HG03060 (cell line): Measurements from ENCODE around the gene MEGF11.
"Not testable (repeated sequence)": the region's sequence is repeated elsewhere in the genome, so short reads cannot be mapped to it uniquely, and the experiment has no call there.

ENCODE experiments used
- ATAC-seq: cut with Tn5 transposase; IDR thresholded peaks from one replicate; pipeline ENCODE4 v1.9.1; 2021; ENCODE audit warnings: low read depth, moderate number of reproducible peaks; ENCODE audit not compliant: unreplicated experiment

Gene MEGF11

DNA sequence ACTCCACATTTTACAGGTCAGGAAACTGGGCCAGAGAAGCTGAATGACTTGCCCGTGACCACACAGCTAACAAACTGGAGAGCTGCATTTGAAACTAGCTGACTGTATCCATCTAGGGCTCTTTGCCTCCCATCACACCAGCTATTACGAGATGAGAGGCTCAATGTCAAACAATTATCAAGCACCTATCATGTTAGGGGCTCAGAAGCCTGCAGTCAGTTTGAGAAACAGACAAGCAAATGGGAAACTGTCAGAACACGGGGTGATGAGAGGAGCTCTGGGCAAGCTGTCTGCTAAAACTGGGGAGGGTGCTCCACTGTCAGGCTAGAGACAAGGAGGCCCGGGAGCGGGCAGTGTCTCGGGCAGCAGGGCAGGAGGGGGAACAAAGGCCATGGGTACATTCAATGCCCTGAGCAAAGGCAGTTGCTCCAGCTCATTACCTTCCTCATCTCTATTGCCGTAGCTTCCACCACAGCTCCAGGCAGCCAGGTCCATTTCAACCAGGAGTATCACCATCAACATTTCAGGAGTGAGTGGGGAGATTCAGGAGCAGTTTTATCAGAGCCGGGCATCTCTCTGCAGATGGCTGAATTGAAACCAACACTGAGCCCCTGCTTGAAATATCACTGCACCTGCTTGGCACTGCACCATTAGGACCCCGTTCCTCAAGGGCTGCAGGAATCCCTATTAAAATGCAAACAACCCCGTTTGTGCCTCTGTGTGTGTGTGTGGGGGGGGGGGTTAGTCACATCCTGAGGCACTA lies 261.6 kb downstream of the MEGF11 start:
- ATAC-seq = no peak

DNA sequence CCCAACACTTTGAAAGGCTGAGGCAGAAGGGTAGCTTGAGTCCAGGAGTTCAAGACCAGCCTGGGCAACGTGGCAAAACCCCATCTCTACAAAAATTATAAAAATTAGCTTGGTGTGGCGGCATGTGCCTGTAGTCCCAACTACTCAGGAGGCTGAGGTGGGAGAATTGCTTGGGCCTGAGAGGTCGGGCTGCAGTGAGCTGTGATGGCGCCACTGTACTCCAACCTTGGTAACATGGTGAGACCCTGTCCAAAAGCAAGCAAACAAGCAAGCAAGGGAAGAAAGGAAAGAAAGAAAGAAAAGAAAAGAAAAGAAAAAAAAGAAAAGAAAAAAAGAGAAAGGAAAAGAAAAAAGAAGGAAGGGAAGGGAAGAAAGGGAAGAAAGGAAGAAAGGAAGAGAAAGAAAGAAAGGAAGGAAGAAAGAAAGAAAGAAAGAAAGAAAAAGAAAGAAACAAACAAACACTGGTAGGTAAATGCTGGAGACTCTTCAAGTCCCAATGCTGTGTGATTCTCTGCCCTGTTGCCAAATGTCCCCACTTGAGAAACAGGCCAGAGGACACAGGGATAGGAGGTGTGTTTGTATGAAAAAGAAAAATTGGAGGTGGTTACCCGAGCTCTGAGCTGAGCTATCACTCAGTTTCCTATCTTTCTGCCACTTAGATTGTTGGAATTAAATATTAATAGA lies 263.1 kb downstream of the MEGF11 start:
- no peak for ATAC-seq

DNA sequence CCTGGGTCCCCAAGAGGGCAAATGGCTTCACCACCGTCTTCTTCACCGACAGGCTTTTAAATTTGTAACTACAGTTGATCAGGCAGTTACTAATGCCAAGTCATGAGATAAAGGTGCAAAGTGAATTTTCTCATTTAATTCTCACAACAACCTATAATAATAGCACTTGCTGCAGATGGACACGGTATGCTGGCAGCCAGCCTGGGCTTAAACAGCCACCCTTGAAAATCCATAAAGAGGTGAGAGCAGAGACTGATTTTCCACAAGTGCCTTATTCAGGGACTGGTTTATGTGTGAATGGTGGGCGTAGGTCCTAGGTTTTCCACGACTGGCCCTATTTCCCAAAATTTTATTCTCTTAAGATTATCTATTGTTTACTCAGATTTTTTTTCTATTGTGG lies 266.4 kb downstream of the MEGF11 start:
- no peak for ATAC-seq

DNA sequence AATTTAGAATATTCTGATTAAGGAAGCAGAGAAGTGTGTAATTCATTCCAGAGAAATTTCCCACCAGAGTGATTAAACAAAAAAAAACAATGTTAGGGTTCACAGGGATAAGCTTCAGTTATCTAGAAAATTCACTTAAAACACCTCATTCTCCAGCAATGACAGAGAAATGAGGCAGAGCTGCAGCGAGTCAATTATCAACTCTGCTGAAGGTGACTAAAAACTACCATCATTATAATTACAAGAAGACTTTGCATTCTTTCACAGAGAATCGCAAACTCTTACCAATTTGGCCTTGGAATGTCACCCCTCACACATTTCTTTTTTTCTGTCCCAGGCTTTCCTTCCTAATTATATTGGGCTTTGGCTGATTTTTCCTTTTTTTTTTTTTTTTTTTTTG lies 267.1 kb downstream of the MEGF11 start:
- no peak for ATAC-seq

DNA sequence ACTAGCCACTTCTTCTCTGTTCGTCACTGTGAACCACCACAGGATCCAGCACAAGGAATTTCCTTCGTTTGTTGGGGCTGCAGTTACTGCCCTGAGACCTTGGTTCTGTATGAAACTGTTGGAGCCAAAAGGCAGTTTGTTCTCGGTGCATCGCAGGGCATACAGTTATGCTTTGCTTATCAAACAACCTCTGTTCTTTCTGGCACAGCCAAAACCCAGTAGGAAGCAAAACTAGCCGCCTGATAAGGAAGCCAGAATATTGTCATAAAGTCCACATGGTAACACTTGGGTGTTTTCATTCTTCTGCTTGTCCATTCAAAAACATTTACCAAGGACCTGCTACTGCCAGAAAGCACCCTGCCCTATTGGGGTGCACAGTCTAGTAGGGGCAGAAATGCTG lies 268.2 kb downstream of the MEGF11 start:
- ATAC-seq = no peak

DNA sequence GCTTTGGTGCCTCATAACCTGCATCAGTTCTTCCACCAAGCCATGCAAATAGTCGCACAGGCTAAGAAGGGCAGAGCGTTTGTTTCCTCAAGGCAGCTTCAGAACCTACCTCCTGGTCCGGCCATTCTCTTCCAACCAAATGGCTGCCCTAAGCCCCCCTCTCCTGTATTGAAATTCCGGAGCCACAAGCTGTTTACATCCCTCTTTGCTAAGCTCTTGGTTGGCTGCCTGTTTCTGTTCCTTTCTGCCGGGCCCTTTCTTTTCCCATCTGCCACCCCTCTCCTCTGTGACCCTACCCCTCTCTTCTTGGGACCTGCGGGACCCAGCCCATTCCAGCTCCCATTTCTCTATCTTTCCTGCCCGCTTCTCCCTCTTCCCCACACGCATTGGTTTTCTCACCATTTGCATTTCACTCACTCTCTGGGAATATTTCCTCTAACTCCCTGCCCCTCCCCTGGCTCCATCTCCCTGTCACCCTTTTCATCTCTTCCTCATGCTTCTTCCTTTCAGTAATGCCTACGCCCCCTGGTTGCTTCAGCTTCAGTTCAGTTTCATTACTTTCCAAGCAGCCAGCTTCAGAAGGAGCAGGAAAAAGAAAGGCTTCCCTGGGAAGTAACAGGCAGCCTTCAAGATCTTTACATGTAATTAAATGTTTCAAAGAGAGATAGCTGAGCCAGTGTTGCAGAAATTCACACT lies 270.8 kb downstream of the MEGF11 start:
- ATAC-seq = no peak

DNA sequence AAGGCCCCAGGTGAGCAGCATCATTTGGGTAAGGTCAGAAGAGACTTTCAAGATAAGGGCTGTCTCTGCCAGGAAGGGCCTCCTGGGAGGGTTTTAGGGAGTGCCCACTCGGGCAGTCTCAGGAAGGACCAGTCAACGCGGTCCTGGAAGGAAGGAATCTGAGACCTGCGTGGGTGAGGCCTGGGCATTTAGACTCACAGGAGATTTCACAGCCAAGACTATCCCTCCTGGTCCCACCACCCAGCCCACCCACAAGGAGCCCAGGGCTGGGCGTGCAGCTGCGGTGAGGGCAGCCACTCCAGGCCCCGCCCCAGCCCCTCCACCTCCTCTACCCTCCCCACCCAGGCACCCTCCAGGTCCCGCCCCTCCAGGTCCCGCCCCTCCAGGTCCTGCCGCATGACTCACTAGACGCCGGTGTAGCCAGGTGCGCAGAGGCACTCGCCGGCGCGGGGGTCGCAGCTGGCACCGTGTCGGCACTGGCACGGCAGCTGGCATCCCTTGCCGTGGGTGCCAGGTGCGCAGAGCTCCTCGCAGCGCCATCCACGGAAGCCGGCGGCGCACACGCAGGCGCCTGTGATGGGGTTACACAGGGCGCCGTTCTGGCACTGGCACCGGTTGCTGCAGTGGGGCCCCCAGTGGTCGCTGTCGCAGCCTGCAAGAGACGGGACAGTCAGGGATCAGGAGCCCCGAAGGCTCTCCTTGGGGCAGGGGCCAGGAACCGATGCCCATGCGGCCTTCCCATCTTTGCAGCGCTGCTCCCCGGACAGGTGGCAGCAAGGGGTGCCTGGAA lies 271.5 kb downstream of the MEGF11 start:
- no peak for ATAC-seq

DNA sequence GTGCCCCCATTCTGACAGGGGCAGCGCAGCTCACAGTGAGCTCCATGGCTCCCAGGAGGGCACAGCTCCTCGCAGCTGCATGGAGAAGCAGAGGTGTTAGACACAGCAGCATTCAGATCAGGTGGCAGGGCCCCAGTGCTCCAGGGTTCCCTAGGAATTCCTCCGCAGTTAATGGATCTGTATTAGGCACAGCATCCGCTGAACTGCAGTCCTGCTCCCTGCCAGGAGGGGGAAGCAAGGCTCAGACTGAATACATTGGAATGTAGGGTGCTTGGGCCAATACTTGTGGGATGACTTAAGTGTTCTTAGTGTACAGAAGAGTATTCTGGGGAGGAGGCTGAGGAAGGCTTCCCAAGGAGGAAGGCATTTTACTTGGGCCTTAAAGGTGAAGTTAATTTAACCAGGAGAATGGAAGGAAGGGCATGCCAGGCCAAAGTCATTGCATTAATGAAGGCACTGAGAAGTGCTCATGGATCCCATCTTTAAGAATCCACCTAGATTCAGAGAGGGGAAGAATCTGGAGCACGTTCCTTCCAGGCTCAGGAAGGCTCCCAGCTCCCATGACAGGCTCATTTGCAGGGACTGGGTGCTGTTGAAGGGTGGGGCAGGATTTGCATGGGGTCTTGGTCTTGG lies 272.6 kb downstream of the MEGF11 start:
- ATAC-seq = no peak

DNA sequence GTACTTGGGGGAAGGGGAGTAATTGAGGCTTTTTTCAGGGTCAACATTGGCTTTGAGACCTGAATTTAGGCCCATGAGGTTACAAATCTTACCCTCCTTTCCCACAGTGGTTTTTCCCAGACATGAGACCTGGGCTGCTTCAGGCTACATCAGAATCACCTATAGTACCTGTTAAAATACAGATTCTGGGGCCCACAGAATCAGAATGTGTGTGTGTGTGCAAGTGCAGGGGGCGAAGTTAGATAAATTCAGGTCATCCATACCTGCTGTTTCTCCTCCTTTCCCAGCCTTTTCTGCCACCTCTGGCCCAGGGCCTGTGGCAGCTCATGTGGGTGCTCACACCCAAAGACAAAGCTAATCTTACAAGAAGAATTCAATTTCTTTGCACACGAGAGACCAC lies 273.7 kb downstream of the MEGF11 start:
- ATAC-seq = no peak

DNA sequence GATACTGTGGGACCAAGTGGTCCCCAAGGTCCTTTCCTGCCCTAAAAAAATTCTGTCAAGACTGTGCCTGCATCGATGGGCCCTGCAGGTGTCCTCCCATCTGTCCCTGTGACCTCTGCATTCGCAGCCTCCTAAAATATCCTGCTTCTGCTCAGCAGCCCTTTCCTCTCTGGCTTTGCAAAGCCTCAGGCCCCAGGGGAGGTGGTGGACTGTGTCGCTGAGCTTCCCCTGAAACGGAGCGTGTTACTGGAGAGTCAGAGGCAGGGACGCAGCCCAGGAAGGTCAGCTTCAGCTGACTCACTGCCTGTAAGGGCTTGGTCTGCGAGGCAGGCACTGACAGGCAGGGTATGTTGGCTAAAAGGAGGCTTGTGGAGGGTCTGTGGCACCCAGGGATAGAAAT lies 274.2 kb downstream of the MEGF11 start:
- no peak for ATAC-seq

DNA sequence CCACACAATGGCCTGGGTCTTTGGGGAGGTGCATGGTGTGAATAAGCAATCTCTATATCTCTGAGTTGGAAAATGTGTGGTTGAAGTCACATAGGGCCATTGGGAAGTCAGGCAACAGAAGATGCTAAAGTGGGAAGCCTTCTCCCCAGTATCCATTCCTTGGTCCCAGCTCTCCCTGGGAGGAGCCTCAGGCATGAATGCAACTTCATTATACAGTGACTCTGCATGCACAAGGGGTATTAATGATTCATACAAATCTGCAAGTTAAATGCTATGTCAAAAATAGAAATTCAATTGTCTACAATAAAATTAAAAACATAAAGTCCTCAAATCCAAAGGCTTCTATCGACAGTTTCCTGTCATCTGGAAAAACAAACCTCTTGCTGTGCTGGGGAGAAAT lies 275.4 kb downstream of the MEGF11 start:
- no peak for ATAC-seq

DNA sequence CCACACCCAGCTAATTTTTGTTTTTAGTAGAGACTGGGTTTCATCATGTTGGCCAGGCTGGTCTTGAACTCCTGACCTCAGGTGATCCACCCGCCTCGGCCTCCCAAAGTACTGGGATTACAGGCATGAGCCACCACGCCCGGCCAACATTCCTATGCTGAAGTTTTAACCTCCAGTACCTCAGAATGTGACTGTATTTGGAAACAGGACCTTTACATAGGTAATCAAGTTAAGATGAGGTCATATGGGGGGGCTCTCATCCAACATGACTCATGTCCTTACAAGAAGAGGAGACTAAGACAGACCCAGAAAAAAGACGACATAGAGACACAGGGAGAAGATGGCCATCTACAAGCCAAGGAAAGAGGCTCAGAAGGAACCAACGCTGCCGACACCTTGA lies 277.4 kb downstream of the MEGF11 start:
- not testable (repeated sequence) for ATAC-seq

DNA sequence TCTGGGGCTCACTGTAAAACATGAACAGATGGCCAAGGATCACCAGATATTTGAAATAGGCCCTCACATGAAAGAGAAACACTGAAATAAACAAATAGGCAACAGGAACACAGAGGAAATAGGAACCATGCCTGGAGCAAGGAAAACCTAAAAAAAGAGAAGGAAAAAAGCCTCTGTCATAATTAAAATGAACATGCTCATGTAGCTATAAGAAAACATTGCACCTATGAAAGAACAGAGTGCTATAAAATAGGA lies 281.9 kb downstream of the MEGF11 start:
- no peak for ATAC-seq

DNA sequence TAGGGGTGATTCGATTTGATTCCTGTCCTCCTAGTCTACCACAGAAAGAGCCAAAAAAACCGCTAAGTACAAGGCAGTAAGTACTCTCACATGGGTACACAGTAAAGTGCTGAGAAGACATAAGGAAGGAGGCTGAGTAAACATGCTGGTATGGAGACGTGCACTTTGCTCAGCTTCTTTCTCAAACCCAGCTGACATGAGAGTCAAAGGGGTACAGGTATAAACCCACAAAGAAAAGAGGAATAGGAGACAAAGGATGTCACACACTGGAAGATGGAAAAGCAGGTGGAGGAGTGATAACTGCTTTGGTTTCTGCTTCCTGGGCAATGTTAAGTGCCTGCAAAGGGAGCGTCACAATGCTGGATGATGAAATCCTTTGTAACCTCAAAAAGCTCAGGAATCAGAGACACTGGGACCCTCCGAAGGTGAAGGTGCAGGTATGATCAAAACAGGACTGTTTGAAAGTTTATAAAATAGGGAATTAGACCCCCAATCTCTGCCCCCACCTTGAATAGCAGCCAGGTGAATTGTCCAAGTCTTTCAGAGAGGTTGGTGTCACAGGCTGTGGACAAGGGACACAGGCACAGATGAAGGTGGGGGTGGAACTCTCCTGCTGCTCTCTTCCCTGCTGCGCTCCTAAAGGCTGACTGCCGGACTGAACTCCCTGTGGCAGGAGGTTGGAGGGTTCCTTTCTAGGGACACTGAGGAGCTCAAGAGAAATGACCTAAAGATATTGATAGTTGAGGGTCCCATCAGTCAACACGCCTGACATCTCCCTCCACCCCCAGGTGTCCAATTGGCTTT lies 282.4 kb downstream of the MEGF11 start:
- no peak for ATAC-seq

DNA sequence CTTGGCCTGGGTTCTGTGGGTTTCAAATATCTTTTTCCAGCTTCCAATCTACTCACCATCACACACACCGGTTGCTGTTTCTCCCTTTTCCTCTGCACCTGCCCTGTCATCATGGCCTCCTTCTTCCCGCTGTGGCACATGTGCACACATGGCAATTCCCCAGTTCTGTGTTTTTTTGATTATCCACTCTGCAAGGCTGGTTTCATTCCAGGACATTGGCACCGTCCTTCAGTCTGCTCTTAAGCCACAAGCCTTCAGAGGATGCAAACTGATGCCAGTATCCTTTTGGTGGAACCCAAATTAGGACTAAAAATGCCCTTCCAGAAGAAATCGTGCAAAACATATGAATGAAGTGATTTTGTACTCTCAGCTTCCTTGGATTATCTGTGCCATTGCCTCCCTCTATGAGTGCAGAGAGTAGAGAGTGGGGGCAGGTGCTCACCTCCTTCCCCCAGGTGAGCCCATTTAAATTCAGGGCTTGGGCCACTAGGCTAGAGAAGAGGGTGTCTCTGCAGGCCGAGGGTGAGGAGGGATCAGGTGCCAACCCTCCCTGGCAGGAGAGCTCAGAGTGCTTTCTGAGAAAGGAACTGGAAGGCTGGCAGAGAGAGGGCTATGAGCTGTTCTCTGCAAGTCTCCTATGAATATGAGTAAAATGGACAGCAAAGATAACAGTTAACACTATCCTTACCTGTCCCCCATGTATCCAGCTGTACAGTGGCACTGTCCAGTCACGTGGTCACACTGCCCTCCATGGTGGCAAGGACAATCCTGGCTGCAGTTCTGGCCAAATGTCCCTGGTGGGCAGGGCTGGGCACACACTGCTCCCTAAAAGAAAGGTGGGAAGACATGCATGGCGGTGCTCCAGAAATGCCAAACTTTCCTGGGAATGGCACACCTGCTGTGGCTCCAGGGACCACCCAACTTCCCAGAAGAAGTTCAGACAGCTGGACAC lies 283.4 kb downstream of the MEGF11 start:
- ATAC-seq = no peak

DNA sequence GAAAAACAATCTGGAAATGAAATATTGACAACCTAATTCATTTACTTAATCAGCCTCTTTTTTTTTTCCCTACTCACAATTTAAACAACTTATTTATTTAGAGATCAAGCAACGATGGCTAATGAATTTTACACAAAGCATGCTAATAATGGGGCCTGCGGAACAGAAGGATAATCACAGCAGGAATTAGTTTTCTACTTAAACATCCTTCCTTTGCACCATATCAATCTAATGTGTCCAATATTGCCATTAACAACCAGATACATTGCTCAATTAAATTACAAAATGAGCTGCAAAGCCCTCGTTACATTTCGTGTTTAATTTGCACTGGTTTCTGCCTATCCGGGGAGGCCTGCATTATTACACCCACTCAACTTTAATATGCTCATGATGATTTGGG lies 285.0 kb downstream of the MEGF11 start:
- ATAC-seq = no peak

DNA sequence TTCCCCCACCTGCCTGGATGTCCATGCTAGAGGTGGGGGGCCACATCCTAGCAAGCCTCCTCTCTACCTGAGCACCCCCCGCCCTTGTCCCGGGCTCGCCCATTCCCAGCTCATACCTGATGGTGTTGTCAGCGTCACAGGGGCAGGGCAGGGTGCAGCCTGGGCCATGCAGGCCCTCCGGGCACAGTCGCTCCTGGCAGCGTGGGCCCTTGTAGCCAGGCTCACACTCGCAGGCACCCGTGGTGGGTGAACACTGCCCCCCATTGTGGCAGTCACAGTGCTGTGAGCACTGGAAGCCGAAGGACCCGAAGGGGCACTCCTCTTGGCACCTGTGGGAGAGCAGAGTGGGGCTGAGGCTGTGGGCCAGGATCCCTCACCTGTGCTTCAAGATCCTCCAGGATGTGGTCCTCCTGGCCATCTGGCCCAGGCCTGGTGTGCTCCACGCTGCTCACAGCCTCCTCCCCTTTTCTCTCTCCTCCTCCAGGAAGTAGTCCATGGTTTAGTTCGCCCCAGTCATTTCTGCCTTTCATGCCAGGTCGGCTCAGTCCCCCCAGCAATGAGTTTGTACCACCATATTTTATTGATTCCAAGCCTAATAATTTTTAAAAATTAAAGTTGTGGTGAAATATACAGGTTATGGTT lies 288.6 kb downstream of the MEGF11 start:
- ATAC-seq = no peak

DNA sequence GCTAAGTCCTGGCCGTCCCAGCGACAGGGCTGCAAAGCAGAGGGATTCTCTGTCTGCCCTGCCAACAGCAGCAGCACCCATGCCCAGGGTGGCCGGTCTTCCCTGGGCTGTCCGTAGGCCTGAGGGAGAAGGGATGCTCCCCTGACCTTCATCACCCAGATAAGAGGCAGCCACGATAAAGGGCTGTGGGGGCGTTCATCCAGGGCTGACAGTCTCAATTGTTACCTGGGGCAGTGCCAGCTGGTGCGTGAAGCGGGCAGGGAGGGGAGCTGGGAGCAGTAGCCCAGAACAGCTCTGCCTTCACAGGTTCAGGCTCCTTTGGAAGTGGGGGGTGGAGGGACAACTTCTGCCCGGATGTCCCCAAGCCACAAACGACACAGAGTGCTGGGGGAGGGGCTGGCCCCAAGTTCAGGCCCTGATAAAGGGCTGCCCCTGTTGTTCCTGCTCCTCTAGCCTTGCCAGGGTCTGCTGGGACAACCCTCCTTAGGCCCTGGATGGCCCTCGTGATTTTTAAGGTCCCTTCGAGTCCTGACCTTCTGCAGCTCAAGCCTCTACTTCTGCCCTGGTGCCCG lies 289.6 kb downstream of the MEGF11 start:
- no peak for ATAC-seq
